ENCODE results near the gene QKI.

GRCh38 chr6:163370464-163371117 lies 43.9 kb upstream of the QKI start:
- TF ChIP-seq ZNF335 (tag by site-specific recombination; conservative IDR thresholded peaks at IDR 0.05) (no peak), ZNF707 (tag by site-specific recombination; IDR thresholded peaks at IDR 0.05) (no peak), ZBTB1 (tag by site-specific recombination; IDR thresholded peaks at IDR 0.05) (no peak), ZNF391 (tag by site-specific recombination; IDR thresholded peaks at IDR 0.05; ENCODE audit: borderline replicate concordance, low read depth) (no peak), CTCF (tag by site-specific recombination; IDR thresholded peaks at IDR 0.05) (no peak), ZNF114 (tag by site-specific recombination; IDR thresholded peaks at IDR 0.05) (no peak)
- TF ChIP-seq, protein P1, sequence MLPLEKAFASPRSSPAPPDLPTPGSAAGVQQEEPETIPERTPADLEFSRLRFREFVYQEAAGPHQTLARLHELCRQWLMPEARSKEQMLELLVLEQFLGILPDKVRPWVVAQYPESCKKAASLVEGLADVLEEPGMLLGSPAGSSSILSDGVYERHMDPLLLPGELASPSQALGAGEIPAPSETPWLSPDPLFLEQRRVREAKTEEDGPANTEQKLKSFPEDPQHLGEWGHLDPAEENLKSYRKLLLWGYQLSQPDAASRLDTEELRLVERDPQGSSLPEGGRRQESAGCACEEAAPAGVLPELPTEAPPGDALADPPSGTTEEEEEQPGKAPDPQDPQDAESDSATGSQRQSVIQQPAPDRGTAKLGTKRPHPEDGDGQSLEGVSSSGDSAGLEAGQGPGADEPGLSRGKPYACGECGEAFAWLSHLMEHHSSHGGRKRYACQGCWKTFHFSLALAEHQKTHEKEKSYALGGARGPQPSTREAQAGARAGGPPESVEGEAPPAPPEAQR (tag by site-specific recombination; IDR thresholded peaks at IDR 0.05) = no peak

Measured in HEK293 (cell line).